HepG2 (cell line): Measurements from ENCODE around the gene GP9. TPM values are rescaled to one million over a fixed set of nuclear protein-coding genes. Genes with fewer than 3 reads are reported as not detected.

Experiments used
- EHMT2 ChIP-seq: fragments of 200-600 bp; sonication (generic); IDR thresholded peaks from 2 replicates; pipeline ENCODE4 v1.7.0; 2017; ENCODE audit warnings: antibody characterized with exemption, low read depth, low read length, borderline replicate concordance
- IRX3 ChIP-seq: sonication (generic); formaldehyde crosslinking; IDR thresholded peaks from 2 replicates; pipeline ENCODE4 v1.8.1; 2023; ENCODE audit warnings: mild to moderate bottlenecking, low read depth, missing genetic modification reagents, borderline replicate concordance
- KDM3A ChIP-seq: IDR thresholded peaks from 2 replicates; pipeline ENCODE4 v1.6.1; 2018; ENCODE audit warnings: low read depth, missing compliant biosample characterization
- KLF16 ChIP-seq, 2 experiments: sonication (generic) in 1 of 2; formaldehyde crosslinking in 1 of 2; IDR thresholded peaks; 2 replicates each; pipeline versions ENCODE4 v1.6.1 to v1.8.0; 2016 to 2023; ENCODE audit warnings: missing genetic modification reagents in 2 of 2, missing compliant biosample characterization in 1 of 2
- MED13 ChIP-seq: sonication (generic); formaldehyde crosslinking; IDR thresholded peaks from 2 replicates; pipeline ENCODE4 v1.5.0; 2020; ENCODE audit warnings: missing genetic modification reagents
- RBM22 ChIP-seq: fragments of 200-400 bp; formaldehyde crosslinking; optimal IDR thresholded peaks from 2 replicates; pipeline ENCODE3; 2017; ENCODE audit warnings: mild to moderate bottlenecking, low read length, moderate library complexity
- RXRB ChIP-seq: IDR thresholded peaks from 2 replicates; pipeline ENCODE4 v1.6.1; 2016; ENCODE audit warnings: borderline replicate concordance, missing genetic modification reagents, missing compliant biosample characterization
- STAG1 ChIP-seq: sonication (generic); formaldehyde crosslinking; IDR thresholded peaks from 2 replicates; pipeline ENCODE4 v1.4.0; 2020; ENCODE audit warnings: missing genetic modification reagents
- YEATS4 ChIP-seq: sonication (generic); formaldehyde crosslinking; IDR thresholded peaks from 2 replicates; pipeline ENCODE4 v1.4.0; 2020; ENCODE audit warnings: missing genetic modification reagents, borderline replicate concordance
- ZNF296 ChIP-seq: sonication (generic); formaldehyde crosslinking; conservative IDR thresholded peaks from 2 replicates; pipeline ENCODE4 v1.5.0; 2020; ENCODE audit warnings: mild to moderate bottlenecking, missing genetic modification reagents
- ZNF331 ChIP-seq: sonication (generic); formaldehyde crosslinking; IDR thresholded peaks from 2 replicates; pipeline ENCODE4 v1.4.0; 2020; ENCODE audit warnings: missing genetic modification reagents
- ZNF775 ChIP-seq: sonication (generic); formaldehyde crosslinking; IDR thresholded peaks from 2 replicates; pipeline ENCODE4 v1.4.0; 2020; ENCODE audit warnings: missing genetic modification reagents, mild to moderate bottlenecking, moderate library complexity, borderline replicate concordance
- polyA plus RNA-seq, 8 experiments: library from polyadenylated mRNA; depleted of rRNA in 3 of 8; stranded (reverse) in 7 of 8; unstranded in 1 of 8; fragments of >200 nt; fragmentation: Illumina TruSeq in 4 of 8; extraction: Trizol in 4 of 8; gene quantifications; 2 replicates each; pipeline versions ENCODE4 v1.2.1 to v1.2.3, GENCODE V29; 2011 to 2016; ENCODE audit warnings: low read depth in 4 of 8, missing spikeins in 1 of 8, mixed read lengths in 1 of 8; ENCODE audit not compliant: insufficient read depth in 1 of 8
- total RNA-seq, 5 experiments: library from RNA; depleted of rRNA; stranded (reverse); fragments of >200 nt; fragmentation: Illumina TruSeq; extraction: Trizol; gene quantifications; 2 replicates each; pipeline ENCODE4 v1.2.3, GENCODE V29; 2016; ENCODE audit warnings: low read depth in 1 of 5
- TF ChIP-seq, protein P1 (sequence below): sonication (generic); formaldehyde crosslinking; IDR thresholded peaks from 2 replicates; pipeline ENCODE4 v1.5.0; 2020; ENCODE audit warnings: mild to moderate bottlenecking, missing genetic modification reagents
- TF ChIP-seq, protein P2 (sequence below): sonication (generic); formaldehyde crosslinking; IDR thresholded peaks from 2 replicates; pipeline ENCODE4 v1.4.0; 2020; ENCODE audit warnings: mild to moderate bottlenecking, missing genetic modification reagents
- TF ChIP-seq, protein P3 (sequence below): IDR thresholded peaks from 2 replicates; pipeline ENCODE4 v1.6.1; 2016; ENCODE audit warnings: mild to moderate bottlenecking, missing biosample characterization, missing genetic modification reagents
- TF ChIP-seq, protein P4 (sequence below): IDR thresholded peaks from 2 replicates; pipeline ENCODE4 v1.6.1; 2016
- TF ChIP-seq, protein P5 (sequence below): sonication (generic); formaldehyde crosslinking; IDR thresholded peaks from 2 replicates; pipeline ENCODE4 v1.8.1; 2023; ENCODE audit warnings: mild to moderate bottlenecking, inconsistent platforms, moderate library complexity, missing genetic modification reagents, borderline replicate concordance
- TF ChIP-seq, protein P6 (sequence below): sonication (generic); formaldehyde crosslinking; IDR thresholded peaks from 2 replicates; pipeline ENCODE4 v1.9.0; 2022; ENCODE audit warnings: missing genetic modification reagents, mild to moderate bottlenecking, borderline replicate concordance

GP9 gene
- total and polyA plus RNA-seq, 2 of the 13 experiments (the other 11 are each of a cell fraction or from before 2014, with no cell fraction given), result not detected

DNA sequence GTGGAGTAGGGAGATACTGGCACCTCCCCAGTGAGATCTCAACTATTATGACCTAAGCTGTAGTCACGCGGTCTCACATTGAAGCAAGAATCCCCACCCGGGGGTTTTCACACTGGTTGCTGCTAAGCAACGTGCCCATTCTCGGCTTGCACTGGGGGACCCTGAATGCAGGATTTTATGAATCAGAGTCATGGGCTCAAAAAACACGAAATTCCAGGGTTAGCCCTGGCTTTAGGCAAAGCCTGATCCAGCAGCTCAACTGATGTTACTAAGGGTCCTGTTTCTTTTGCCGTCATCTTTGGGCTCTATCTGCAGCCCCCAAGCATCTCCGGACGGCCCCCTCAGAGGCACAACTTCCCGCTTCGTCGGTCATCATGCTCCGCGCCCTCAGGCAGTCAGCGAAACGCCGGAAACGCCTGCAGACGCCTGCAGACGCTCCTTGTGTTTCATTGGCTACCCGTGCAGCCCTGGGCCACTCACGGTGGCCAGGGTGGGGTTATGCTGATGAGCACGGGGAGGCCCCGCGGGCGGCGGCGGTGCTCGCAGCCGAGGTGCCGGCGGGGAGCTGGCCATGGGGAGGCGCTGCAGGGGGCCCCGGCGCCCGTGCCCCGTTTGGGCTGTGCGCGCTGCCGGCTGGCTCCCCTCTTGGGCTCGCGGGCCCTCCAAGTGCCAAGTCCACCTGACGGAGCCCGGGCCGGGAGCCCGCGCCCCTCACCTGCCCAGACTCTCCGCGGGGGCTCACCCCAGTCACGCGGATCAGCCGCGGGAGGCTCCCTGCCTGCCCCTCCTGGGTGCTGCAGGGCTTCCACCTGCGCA is 33.6 kb upstream of the GP9 start (continued):
- TF ChIP-seq, protein P1, sequence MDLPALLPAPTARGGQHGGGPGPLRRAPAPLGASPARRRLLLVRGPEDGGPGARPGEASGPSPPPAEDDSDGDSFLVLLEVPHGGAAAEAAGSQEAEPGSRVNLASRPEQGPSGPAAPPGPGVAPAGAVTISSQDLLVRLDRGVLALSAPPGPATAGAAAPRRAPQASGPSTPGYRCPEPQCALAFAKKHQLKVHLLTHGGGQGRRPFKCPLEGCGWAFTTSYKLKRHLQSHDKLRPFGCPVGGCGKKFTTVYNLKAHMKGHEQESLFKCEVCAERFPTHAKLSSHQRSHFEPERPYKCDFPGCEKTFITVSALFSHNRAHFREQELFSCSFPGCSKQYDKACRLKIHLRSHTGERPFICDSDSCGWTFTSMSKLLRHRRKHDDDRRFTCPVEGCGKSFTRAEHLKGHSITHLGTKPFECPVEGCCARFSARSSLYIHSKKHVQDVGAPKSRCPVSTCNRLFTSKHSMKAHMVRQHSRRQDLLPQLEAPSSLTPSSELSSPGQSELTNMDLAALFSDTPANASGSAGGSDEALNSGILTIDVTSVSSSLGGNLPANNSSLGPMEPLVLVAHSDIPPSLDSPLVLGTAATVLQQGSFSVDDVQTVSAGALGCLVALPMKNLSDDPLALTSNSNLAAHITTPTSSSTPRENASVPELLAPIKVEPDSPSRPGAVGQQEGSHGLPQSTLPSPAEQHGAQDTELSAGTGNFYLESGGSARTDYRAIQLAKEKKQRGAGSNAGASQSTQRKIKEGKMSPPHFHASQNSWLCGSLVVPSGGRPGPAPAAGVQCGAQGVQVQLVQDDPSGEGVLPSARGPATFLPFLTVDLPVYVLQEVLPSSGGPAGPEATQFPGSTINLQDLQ (CRISPR knock-in tag), result 0 out of 2 replicates have a peak, but pooled peaks have one; percentile 34
- TF ChIP-seq, protein P2, sequence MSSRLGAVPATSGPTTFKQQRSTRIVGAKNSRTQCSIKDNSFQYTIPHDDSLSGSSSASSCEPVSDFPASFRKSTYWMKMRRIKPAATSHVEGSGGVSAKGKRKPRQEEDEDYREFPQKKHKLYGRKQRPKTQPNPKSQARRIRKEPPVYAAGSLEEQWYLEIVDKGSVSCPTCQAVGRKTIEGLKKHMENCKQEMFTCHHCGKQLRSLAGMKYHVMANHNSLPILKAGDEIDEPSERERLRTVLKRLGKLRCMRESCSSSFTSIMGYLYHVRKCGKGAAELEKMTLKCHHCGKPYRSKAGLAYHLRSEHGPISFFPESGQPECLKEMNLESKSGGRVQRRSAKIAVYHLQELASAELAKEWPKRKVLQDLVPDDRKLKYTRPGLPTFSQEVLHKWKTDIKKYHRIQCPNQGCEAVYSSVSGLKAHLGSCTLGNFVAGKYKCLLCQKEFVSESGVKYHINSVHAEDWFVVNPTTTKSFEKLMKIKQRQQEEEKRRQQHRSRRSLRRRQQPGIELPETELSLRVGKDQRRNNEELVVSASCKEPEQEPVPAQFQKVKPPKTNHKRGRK (CRISPR knock-in tag), result no peak
- TF ChIP-seq, protein P3, sequence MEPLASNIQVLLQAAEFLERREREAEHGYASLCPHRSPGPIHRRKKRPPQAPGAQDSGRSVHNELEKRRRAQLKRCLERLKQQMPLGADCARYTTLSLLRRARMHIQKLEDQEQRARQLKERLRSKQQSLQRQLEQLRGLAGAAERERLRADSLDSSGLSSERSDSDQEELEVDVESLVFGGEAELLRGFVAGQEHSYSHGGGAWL, result peak; percentile 67; the same call in 1 of the 2 replicates
- TF ChIP-seq, protein P4, sequence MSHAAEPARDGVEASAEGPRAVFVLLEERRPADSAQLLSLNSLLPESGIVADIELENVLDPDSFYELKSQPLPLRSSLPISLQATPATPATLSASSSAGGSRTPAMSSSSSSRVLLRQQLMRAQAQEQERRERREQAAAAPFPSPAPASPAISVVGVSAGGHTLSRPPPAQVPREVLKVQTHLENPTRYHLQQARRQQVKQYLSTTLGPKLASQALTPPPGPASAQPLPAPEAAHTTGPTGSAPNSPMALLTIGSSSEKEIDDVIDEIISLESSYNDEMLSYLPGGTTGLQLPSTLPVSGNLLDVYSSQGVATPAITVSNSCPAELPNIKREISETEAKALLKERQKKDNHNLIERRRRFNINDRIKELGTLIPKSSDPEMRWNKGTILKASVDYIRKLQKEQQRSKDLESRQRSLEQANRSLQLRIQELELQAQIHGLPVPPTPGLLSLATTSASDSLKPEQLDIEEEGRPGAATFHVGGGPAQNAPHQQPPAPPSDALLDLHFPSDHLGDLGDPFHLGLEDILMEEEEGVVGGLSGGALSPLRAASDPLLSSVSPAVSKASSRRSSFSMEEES (CRISPR knock-in tag), result peak; percentile 23; the same call in 1 of the 2 replicates
- TF ChIP-seq MED13, result no peak
- TF ChIP-seq EHMT2, result no peak
- no peak for TF ChIP-seq ZNF775 (CRISPR knock-in tag)
- TF ChIP-seq, protein P5, sequence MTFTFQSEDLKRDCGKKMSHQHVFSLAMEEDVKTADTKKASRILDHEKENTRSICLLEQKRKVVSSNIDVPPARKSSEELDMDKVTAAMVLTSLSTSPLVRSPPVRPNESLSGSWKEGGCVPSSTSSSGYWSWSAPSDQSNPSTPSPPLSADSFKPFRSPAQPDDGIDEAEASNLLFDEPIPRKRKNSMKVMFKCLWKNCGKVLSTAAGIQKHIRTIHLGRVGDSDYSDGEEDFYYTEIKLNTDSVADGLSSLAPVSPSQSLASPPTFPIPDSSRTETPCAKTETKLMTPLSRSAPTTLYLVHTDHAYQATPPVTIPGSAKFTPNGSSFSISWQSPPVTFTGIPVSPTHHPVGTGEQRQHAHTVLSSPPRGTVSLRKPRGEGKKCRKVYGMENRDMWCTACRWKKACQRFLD (CRISPR knock-in tag), result 0 out of 2 replicates have a peak, but pooled peaks have one; percentile 23
- TF ChIP-seq YEATS4 (CRISPR knock-in tag), result peak; percentile 37; the same call in 1 of the 2 replicates
- 0 out of 2 replicates have a peak, but pooled peaks have one; percentile 24 for TF ChIP-seq ZNF331 (CRISPR knock-in tag)
- peak; percentile 24; the same call in 1 of the 2 replicates for TF ChIP-seq STAG1
- TF ChIP-seq KLF16 (CRISPR knock-in tag; IDR thresholded peaks at IDR 0.05), result peak in 1 of 2 experiments; percentile 39; a peak in 1 of 4 replicates
- no peak for TF ChIP-seq KDM3A (CRISPR knock-in tag)
- no peak for TF ChIP-seq IRX3 (CRISPR knock-in tag)
- TF ChIP-seq, protein P6, sequence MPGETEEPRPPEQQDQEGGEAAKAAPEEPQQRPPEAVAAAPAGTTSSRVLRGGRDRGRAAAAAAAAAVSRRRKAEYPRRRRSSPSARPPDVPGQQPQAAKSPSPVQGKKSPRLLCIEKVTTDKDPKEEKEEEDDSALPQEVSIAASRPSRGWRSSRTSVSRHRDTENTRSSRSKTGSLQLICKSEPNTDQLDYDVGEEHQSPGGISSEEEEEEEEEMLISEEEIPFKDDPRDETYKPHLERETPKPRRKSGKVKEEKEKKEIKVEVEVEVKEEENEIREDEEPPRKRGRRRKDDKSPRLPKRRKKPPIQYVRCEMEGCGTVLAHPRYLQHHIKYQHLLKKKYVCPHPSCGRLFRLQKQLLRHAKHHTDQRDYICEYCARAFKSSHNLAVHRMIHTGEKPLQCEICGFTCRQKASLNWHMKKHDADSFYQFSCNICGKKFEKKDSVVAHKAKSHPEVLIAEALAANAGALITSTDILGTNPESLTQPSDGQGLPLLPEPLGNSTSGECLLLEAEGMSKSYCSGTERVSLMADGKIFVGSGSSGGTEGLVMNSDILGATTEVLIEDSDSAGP (CRISPR knock-in tag), result no peak
- no peak for TF ChIP-seq RBM22
- no peak for TF ChIP-seq RXRB (CRISPR knock-in tag)
- TF ChIP-seq ZNF296, result no peak
